Measurements from ENCODE around the gene HOXA11.

- TF ChIP-seq CTCF (conservative IDR thresholded peaks at IDR 0.05; ENCODE audit: low read depth, low read length) (no peak), EZH2 (IDR thresholded peaks at IDR 0.05; ENCODE audit: borderline replicate concordance, low read depth, low read length, poor library complexity, severe bottlenecking) (peak; percentile 33)
Observed at GRCh38 chr7:27173956-27174873, 10.8 kb downstream of the HOXA11 start, which contains the start of gene HOXA10.

All from A673 (cell line).